GM21515 (cell line): ENCODE results near the gene GRID1.
"Not testable (repeated sequence)": the region's sequence is repeated elsewhere in the genome, so short reads cannot be mapped to it uniquely, and the experiment has no call there.

ENCODE experiments used
- ATAC-seq: cut with Tn5 transposase; IDR thresholded peaks from one replicate; pipeline ENCODE4 v1.9.1; 2021; ENCODE audit not compliant: unreplicated experiment

Gene GRID1

GRCh38 chr10:85863301-85864172 lies 503.1 kb downstream of the GRID1 start:
- no peak for ATAC-seq

GRCh38 chr10:85862771-85863170 lies 503.8 kb downstream of the GRID1 start:
- no peak for ATAC-seq

GRCh38 chr10:85861513-85862197 lies 504.9 kb downstream of the GRID1 start:
- ATAC-seq, result no peak

- ATAC-seq, result no peak
Observed at GRCh38 chr10:85859859-85860258, 506.7 kb downstream of the GRID1 start.

- ATAC-seq, result no peak
Observed at GRCh38 chr10:85858776-85859515, 507.6 kb downstream of the GRID1 start.

GRCh38 chr10:85857791-85858190 lies 508.8 kb downstream of the GRID1 start:
- no peak for ATAC-seq

DNA sequence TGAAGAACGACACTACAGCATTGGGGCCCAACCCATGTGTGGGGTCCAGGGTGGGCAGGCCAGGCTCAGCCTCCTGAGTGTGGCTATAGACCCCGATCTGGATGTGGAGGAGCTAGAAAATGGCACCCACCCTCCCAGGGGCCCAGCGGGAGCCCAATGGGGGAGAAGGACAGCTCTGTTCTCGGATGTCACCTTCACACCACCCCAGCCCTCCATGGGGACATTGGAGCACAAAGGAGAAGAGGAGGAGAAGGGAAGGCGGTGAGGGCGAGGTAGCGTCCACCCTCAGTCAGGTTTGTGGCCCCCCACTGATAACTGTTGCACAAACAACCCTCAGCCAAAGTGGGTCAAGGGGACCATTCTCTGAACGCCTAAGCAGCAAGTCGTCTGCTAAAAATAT lies 509.3 kb downstream of the GRID1 start:
- no peak for ATAC-seq

DNA sequence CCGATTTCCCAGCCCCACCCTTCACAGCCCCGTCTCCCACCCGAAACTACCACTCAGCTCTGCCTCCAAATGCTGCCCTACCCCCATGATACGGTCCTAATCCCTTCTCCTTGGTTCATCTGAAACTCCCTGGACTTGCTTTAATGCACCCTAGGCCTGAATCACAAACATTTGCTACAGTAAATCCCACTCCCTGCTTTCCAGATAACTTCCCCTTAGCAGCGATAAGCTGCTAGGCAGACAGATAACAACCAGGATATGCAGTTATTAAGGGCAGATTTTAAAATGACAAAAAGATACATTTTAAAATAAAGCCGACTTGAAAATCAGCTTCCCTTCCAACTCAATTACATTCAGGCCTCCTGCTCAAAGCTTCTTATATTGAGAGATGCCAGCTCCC lies 514.7 kb downstream of the GRID1 start:
- ATAC-seq, result no peak

DNA sequence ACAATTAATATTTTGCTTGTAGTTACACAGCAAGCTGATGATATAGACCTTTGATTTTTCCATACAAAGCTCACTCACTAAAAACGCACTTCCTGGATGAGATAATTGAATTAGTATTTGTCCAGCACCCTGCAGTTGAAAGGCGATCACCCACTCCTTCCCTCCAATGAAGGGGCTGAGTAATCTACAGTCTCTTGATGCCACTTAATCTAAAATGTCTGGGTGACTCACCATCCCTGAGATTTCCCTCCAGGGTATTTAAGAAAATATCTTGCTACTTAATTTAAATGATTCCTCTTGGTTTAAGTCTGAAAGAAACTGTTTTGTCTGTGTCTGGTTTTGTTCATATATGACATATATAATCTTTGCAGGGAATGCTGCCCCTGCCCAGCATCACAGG lies 515.3 kb downstream of the GRID1 start:
- ATAC-seq, result no peak

GRCh38 chr10:85850736-85851135 lies 515.9 kb downstream of the GRID1 start:
- no peak for ATAC-seq

- ATAC-seq, result no peak
Observed at GRCh38 chr10:85849315-85849714, 517.3 kb downstream of the GRID1 start.

- ATAC-seq, result no peak
Observed at GRCh38 chr10:85848756-85849155, 517.8 kb downstream of the GRID1 start.

GRCh38 chr10:85847085-85847484 lies 519.5 kb downstream of the GRID1 start:
- ATAC-seq, result no peak

DNA sequence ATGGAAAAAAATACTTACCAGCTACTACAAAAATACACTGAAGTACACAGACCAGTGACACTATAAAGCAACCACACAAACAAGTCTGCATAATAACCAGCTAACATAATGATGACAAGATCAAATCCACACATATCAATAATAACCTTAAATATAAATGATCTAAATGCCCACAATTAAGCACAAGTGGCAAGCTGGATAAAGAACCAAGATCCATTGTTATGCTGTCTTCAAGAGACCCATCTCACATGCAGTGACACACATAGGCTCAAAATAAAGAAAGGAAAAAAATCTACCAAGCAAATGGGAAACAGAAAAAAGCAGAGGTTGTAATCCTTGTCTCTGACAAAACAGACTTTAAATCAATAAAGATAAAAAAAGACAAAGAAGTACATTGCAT lies 527.9 kb downstream of the GRID1 start:
- ATAC-seq, result not testable (repeated sequence)

GRCh38 chr10:85832988-85833387 lies 533.6 kb downstream of the GRID1 start:
- no peak for ATAC-seq

DNA sequence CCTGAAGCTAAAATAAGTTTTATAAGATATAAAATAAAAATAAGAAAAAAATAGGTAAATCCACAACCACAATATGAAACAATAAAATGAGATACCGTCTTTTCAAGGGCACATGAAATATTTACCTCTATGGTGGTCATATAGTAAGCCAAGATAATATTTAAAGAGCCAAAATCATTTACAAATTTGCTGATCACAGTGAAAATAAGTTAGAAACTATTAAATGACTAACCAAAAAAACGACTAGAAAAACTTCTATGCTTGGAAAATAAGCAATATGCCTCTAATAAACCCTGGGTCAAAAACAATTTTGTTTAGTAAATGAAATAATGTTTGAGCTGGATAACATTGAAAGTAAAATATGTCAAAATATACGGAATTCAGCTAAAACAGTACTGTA lies 535.2 kb downstream of the GRID1 start:
- ATAC-seq, result no peak

GRCh38 chr10:85826377-85826776 lies 540.2 kb downstream of the GRID1 start:
- ATAC-seq, result no peak

DNA sequence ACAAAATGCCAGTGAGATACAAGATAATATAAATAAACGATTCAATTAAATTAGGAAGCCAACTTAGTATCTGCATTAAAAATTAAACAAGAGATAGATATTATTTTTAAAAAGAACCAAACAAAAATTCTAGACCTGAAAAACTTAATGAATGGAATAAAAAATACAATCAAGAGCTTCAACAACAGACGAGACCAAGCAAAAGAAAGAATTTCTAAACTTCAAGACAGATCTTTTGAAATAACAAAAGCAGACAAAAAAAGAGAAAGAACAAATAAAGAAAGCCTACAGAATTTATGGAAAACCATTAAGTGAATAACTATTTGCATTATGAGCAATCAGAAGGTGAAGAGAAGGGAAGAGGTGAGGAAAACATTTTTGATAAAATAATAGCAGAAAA lies 555.2 kb downstream of the GRID1 start:
- ATAC-seq, result no peak

- no peak for ATAC-seq
Observed at GRCh38 chr10:85810674-85811073, 555.9 kb downstream of the GRID1 start.

- ATAC-seq, result no peak
Observed at GRCh38 chr10:85795460-85795859, 571.1 kb downstream of the GRID1 start.

- no peak for ATAC-seq
Observed at GRCh38 chr10:85794553-85794952, 572.0 kb downstream of the GRID1 start.

- ATAC-seq, result no peak
Observed at GRCh38 chr10:85792533-85792858, 574.1 kb downstream of the GRID1 start.
